ENCODE results near the gene MROH7.

- TF ChIP-seq CTCF (conservative IDR thresholded peaks at IDR 0.05; ENCODE audit: low read length) (no peak), EZH2phosphoT487 (IDR thresholded peaks at IDR 0.05; ENCODE audit: borderline replicate concordance) (no peak)
Measured at GRCh38 chr1:54708385-54708784, 66.8 kb downstream of the MROH7 start.
